GM21786 (cell line): ENCODE results near the gene SIPA1L3.

Experiments
- ATAC-seq: cut with Tn5 transposase; IDR thresholded peaks from one replicate; pipeline ENCODE4 v1.9.1; 2021; ENCODE audit not compliant: unreplicated experiment

The SIPA1L3 gene

DNA sequence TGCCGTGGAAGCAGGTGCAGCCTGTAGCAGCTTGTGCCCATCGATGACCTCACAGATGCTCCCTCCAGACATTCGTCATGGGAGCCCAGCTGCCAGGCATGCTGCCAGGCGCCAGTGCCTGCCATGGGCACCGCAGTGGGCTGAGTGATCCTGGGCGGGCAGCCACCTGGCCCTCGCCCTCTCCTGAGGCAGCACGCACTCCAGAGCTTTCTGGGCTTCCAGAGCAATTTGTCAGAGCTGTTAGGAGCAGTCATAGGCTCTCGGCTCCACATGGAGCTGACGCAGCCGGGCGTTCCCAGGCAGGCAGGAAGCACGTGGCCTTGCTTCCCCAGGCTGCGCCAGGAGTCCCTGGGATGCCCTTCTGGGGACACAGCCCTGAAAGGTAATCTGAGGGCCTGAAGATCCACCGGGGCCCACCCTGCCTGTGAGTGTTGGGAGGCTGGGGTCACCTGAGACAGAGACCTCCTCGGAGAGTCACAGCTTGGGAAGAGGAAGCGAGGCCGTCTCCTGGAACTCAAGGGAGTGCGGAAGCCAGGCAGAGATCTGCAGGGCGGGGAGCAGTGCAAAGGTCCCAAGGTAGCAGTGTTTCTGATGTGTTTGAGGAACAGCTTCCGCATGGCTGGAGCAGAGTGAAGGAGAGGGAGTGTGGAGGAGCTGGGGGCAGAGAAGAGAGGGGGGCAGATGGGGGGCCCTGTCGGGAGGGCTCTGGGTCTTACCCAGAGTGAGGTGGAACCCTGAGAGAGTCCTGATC lies 266.5 kb downstream of the SIPA1L3 start:
- ATAC-seq: no peak

GRCh38 chr19:38175422-38175821 lies 268.4 kb downstream of the SIPA1L3 start:
- ATAC-seq: no peak

DNA sequence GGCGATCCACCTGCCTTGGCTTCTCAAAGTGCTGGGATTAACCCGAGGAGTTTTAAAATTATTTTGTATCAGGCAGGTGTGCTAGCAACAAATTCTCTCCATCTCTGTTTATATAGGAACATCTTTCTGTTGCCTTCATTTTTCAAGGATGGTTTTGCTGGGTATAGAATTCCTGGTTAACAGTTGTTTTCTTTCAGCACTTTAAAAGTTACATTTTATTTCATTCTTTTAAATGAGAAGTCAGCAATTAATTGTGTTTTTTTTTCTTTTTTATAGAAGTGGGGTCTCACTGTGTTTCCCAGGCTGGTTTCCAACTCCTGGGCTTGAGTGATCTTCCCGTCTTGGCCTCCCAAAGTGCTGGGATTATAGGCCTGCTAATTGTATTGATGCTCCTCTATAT lies 273.1 kb downstream of the SIPA1L3 start:
- ATAC-seq: no peak

GRCh38 chr19:38182536-38183210 lies 275.7 kb downstream of the SIPA1L3 start:
- ATAC-seq: no peak

DNA sequence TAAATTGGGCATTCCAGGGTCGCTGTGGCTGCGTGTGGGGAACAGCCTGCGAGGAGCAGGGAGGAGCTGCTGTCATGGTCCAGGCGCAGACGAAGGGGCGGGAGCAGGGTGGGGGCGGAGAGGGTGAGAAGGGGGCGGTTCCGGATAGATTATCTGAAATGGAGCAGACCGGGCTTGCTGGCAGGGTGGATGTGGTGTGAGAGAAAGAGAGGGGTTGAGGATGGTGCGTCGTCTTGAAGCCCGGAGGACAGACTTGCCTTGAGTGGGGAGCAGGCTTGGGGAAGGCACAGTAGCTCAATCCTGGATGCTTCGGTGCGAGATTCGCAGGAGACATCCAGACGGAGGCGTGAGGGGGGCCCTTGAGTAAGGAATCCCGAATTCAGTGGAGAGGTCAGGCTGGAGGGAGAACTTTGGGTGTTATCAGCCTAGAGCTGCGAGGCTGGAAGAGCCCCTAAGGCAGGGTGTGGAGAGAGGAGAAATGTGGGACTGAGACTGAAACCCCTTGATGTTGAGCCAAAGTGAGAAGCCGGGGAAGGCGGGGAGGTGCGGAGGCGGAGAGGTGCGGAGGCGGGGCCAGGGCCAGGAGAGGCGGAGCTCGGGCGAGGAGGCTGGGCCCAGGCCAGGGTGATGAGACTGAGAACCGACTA lies 276.4 kb downstream of the SIPA1L3 start:
- no peak for ATAC-seq

DNA sequence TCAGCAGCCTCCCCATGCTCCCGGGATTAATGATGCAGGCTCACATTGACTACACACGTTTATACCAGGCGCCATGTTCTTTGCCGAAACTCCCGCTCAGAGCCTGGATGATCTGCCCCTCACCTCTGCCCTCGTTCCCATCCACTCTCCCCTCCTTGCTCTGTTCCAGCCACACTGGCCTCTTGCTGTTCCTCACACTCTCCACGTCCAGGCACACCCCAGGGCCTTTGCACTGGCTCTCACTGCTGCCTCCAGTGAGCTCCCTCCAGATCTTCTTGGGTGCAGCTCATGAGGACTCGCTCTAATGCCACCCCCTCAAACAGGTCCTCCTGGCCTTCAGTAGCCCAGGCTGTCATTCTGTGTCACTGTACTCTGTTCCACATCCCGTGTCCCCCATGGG lies 277.8 kb downstream of the SIPA1L3 start:
- no peak for ATAC-seq

GRCh38 chr19:38185562-38185961 lies 278.6 kb downstream of the SIPA1L3 start:
- ATAC-seq: no peak

GRCh38 chr19:38190061-38190460 lies 283.1 kb downstream of the SIPA1L3 start:
- ATAC-seq: no peak

- ATAC-seq: no peak
Measured at GRCh38 chr19:38190793-38191192, 283.8 kb downstream of the SIPA1L3 start.

DNA sequence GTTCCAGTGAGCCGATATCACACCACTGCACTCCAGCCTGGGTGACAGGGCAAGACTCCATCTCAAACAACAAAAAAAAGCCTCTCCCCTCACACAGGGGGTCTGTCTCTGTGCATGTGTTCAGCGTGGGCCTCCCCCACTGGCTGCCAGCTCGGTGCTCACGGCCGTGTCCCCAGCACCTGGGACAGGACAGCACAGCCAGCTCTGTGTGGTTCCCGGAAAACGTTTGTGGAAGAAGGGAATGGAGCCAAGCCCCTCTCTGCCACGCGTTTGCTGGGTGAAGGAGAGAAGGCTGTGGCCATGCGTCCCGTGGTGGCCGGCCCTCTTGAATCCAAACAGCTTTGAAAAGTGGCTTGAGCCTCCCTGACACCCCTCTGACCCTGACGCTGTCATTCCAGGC lies 284.7 kb downstream of the SIPA1L3 start:
- no peak for ATAC-seq

- ATAC-seq: no peak
Measured at GRCh38 chr19:38193445-38193844, 286.4 kb downstream of the SIPA1L3 start.

- ATAC-seq: no peak
Measured at GRCh38 chr19:38194061-38194701, 287.2 kb downstream of the SIPA1L3 start.

GRCh38 chr19:38195237-38195636 lies 288.2 kb downstream of the SIPA1L3 start:
- no peak for ATAC-seq

DNA sequence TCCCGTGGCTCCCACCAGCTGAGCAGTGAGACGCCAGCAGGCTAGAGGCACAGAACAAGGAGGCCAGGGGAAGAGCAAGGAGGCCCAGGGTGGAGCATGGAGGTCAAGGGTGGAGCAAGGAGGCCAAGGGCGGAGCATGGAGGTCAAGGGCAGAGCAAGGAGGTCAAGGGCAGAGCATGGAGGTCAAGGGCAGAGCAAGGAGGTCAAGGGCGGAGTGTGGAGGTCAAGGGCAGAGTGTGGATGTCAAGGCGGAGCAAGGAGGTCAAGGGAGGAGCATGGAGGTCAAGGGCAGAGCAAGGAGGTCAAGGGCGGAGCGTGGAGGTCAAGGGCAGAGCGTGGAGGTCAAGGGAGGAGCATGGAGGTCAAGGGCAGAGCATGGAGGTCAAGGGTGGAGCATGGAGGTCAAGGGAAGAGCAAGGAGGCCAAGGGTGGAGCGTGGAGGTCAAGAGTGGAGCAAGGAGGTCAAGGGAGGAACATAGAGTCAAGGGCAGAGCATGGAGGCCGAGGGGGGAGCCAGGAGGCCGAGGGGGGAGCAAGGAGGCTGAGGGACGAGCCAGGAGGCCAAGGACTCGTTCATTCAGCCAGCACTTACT lies 289.3 kb downstream of the SIPA1L3 start:
- ATAC-seq: no peak

DNA sequence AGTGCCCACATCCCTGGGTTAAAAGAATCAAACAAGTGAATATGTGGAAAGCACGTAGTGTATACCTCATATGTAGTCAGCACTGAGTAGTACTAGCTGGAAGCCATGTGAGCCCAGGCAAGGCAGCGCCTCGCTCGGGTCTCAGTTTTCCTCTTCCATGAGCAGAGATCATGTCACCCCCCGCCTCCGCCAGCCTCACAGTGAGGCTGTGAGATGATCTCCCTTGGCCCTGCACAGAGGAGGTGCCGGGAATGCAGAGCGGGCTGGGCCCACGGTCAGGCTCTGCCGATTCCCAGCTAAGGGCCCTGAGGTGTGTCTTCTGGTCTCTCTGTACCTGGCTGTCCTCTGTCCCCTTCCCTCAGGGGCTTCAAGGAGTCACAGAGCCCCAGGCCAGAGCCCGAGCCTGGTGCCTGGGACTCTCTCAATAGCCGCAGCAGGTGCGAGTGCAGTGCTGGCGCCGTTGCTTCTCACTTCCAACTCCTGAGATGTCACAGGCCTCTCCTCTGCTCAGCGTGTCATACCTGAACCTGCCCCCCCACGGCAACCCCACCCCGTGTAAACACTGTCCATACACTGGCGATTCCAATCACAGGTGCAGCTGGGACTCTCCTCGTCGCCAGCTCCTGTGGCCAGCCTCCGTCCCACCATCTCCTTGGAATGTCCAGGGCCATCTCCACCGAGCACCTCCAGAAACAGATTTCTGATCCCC lies 290.1 kb downstream of the SIPA1L3 start:
- no peak for ATAC-seq

GRCh38 chr19:38197937-38198704 lies 291.1 kb downstream of the SIPA1L3 start:
- ATAC-seq: no peak

- ATAC-seq: no peak
Measured at GRCh38 chr19:38199340-38199739, 292.3 kb downstream of the SIPA1L3 start.

DNA sequence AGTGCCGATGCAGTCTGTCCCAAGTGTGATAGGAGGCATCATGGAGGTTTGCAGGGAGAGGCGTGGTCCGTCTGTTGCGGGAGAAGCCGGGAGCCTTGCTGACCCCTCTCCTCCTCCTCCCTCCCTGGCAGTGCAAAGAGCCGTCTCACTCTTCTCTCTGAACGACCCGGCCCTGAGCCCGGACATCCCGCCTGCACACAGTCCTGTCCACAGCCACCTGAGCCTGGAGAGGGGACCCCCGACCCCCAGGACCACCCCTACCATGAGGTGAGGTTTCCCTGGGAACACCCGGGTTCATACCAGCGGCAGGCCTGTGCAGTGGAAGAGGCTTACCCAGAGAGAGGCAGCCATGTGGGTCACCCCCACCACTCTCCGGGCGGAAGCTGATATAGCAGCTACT lies 294.7 kb downstream of the SIPA1L3 start:
- no peak for ATAC-seq

DNA sequence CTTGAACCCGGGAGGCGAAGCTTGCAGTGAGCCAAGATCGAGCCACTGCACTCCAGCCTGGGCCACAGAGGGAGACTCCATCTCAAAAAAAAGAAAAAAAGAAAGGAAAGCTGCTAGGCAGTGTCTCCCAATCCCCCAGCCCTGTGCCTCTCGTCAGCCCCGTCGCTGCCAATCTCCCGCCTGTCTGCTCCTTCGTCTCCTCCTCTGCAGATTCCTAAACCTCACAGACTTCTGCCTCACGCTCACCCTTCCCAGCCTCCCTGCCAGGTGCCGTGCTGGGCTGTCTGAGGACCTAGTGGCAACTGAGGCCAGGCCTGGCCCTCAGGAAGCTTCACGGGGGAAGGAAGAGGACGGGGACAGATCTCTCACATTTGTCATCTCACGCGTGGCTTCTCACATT lies 295.5 kb downstream of the SIPA1L3 start:
- ATAC-seq: no peak

GRCh38 chr19:38203197-38203596 lies 296.2 kb downstream of the SIPA1L3 start:
- ATAC-seq: no peak
